Fibroblast of lung (primary cell): ENCODE results near the gene DEFB124.
"Not testable (repeated sequence)": the region's sequence is repeated elsewhere in the genome, so short reads cannot be mapped to it uniquely, and the experiment has no call there.

Source experiments
- EZH2 ChIP-seq: IDR thresholded peaks from 2 replicates; pipeline ENCODE4 v1.5.1; 2012; ENCODE audit warnings: low read length, control low read depth, mild to moderate bottlenecking; ENCODE audit errors: missing control alignments
- TF ChIP-seq, protein P1 (sequence below), 2 donors: IDR thresholded peaks in 1 of 2; conservative IDR thresholded peaks in 1 of 2; 1 replicate in 1 of 2; 2 replicates in 1 of 2; pipeline ENCODE4 v1.5.1; 2011 to 2012; ENCODE audit warnings: low read length in 2 of 2, control low read depth in 1 of 2, inconsistent platforms in 1 of 2, low read depth in 1 of 2, mild to moderate bottlenecking in 1 of 2

DNA sequence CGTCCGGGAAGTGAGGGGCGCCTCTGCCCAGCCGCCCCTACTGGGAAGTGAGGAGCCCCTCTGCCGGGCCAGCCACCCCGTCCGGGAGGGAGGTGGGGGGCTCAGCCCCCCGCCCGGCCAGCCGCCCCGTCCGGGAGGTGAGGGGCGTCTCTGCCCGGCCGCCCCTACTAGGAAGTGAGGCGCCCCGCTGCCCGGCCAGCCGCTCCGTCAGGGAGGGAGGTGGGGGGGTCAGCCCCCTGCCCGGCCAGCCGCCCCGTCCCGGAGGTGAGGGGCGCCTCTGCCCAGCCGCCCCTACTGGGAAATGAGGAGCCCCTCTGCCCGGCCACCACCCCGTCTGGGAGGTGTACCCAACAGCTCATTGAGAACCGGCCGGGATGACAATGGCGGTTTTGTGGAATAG is 47.4 kb downstream of the DEFB124 start:
- not testable (repeated sequence) for TF ChIP-seq EZH2
- TF ChIP-seq, protein P1, sequence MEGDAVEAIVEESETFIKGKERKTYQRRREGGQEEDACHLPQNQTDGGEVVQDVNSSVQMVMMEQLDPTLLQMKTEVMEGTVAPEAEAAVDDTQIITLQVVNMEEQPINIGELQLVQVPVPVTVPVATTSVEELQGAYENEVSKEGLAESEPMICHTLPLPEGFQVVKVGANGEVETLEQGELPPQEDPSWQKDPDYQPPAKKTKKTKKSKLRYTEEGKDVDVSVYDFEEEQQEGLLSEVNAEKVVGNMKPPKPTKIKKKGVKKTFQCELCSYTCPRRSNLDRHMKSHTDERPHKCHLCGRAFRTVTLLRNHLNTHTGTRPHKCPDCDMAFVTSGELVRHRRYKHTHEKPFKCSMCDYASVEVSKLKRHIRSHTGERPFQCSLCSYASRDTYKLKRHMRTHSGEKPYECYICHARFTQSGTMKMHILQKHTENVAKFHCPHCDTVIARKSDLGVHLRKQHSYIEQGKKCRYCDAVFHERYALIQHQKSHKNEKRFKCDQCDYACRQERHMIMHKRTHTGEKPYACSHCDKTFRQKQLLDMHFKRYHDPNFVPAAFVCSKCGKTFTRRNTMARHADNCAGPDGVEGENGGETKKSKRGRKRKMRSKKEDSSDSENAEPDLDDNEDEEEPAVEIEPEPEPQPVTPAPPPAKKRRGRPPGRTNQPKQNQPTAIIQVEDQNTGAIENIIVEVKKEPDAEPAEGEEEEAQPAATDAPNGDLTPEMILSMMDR (conservative IDR thresholded peaks at IDR 0.05 in 1 of 2, IDR thresholded peaks at IDR 0.05 in 1 of 2; ENCODE audit: low read depth in 1 of 2, low read length in 2 of 2): not testable (repeated sequence)
